ENCODE measurements around the gene NEURL1B.

DNA sequence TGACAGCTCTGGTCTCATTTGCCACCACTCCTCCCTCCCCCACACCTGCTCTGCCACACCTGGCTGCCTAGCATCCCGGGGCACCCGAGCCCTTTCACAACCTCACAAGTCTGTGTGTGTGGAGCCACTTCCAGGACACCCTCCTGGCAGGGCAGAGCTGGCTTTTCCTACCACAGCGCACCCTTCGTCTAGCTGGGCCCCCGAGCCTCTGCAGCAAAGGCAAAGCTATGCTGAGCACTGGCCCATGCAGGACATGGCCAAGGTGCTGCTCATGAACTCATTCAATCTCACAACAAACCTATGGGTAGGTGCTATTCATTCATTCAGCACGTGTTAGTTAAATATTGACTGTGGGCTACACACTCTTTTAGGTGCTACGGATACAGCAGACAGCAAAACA lies 86.5 kb downstream of the NEURL1B start:
- TF ChIP-seq, protein P1, sequence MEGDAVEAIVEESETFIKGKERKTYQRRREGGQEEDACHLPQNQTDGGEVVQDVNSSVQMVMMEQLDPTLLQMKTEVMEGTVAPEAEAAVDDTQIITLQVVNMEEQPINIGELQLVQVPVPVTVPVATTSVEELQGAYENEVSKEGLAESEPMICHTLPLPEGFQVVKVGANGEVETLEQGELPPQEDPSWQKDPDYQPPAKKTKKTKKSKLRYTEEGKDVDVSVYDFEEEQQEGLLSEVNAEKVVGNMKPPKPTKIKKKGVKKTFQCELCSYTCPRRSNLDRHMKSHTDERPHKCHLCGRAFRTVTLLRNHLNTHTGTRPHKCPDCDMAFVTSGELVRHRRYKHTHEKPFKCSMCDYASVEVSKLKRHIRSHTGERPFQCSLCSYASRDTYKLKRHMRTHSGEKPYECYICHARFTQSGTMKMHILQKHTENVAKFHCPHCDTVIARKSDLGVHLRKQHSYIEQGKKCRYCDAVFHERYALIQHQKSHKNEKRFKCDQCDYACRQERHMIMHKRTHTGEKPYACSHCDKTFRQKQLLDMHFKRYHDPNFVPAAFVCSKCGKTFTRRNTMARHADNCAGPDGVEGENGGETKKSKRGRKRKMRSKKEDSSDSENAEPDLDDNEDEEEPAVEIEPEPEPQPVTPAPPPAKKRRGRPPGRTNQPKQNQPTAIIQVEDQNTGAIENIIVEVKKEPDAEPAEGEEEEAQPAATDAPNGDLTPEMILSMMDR (IDR thresholded peaks at IDR 0.05) = no peak
- TF ChIP-seq POLR2A (IDR thresholded peaks at IDR 0.05) (no peak), EP300 (IDR thresholded peaks at IDR 0.05) (no peak)

Data from tibial nerve (tissue), 4 donors.